ENCODE measurements around the gene TNXB.

DNA sequence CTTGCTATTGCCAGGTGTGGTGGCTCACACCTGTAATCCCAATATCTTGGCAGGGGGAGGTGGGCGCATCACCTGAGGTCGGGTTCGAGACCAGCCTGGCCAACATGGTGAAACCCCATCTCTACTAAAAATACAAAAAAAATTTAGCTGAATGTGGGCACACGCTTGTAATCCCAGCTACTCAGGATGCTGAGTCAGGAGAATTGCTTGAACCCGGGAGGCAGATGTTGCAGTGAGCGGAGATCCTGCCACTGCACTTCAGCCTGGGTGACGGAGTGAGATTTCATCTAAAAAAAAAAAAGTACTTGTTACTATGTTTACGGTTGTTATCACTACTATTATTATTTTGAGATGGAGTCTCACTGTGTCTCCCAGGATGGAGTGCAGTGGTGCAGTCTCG lies 47.8 kb upstream of the TNXB start:
- TF ChIP-seq POLR2A (IDR thresholded peaks at IDR 0.05; ENCODE audit: low read length) = no peak
- no peak for TF ChIP-seq GATA1 (IDR thresholded peaks at IDR 0.05; ENCODE audit: low read depth, low read length)

All from erythroblast (primary cell).